Glutamatergic neuron (in vitro differentiated cells): ENCODE data around the gene LRRC17. TPM values are rescaled to one million over a fixed set of nuclear protein-coding genes. Genes with fewer than 3 reads are reported as not detected.
"Not testable (repeated sequence)": the region's sequence is repeated elsewhere in the genome, so short reads cannot be mapped to it uniquely, and the experiment has no call there.

Experiments used
- DNase-seq: peaks from one replicate; pipeline ENCODE4 v3.0.0; 2022
- H3K27ac Mint-ChIP-seq: one replicate; pipeline ENCODE4 v1.8.0; 2020; ENCODE audit warnings: mild to moderate bottlenecking, mixed read lengths, inconsistent platforms; ENCODE audit not compliant: unreplicated experiment
- H3K27me3 Mint-ChIP-seq: one replicate; pipeline ENCODE4 v1.8.0; 2020; ENCODE audit warnings: mild to moderate bottlenecking, moderate library complexity, mixed read lengths, inconsistent platforms; ENCODE audit not compliant: unreplicated experiment
- H3K36me3 Mint-ChIP-seq: one replicate; pipeline ENCODE4 v1.8.0; 2020; ENCODE audit warnings: mild to moderate bottlenecking, mixed read lengths, inconsistent platforms; ENCODE audit not compliant: unreplicated experiment
- H3K4me1 Mint-ChIP-seq: one replicate; pipeline ENCODE4 v1.8.0; 2020; ENCODE audit warnings: mild to moderate bottlenecking, low read depth, mixed read lengths, inconsistent platforms; ENCODE audit not compliant: unreplicated experiment
- H3K4me3 Mint-ChIP-seq: one replicate; pipeline ENCODE4 v1.8.0; 2020; ENCODE audit warnings: mild to moderate bottlenecking, mixed read lengths, inconsistent platforms; ENCODE audit not compliant: unreplicated experiment
- H3K9me3 Mint-ChIP-seq: one replicate; pipeline ENCODE4 v1.8.0; 2020; ENCODE audit warnings: mild to moderate bottlenecking, moderate library complexity, mixed read lengths, inconsistent platforms; ENCODE audit not compliant: unreplicated experiment
- CTCF ChIP-seq: fragments of 200-600 bp; sonication (generic); IDR thresholded peaks from one replicate; pipeline ENCODE4 v1.5.0; 2021; ENCODE audit not compliant: partially characterized antibody, unreplicated experiment
- total RNA-seq: library from RNA; stranded (reverse); fragmentation: NEBNext Ultra II Directional; extraction: Animal tissue kit (Norgen Biotek cat#: 25700); gene quantifications from one replicate; pipeline ENCODE4 v1.2.1, GENCODE V29; 2021; ENCODE audit not compliant: unreplicated experiment

LRRC17 gene
- total RNA-seq, 1 donor from 2014 or later = 0.34 TPM

- TF ChIP-seq CTCF = no peak
- peaks cover 2% of the 10 kb centered on the region for H3K9me3 Mint-ChIP-seq
Measured at GRCh38 chr7:102953406-102953805, 40.6 kb downstream of the LRRC17 start.

GRCh38 chr7:102954359-102954758, 41.6 kb downstream of the LRRC17 start:
- H3K27me3 Mint-ChIP-seq, H3K36me3 Mint-ChIP-seq, H3K4me3 Mint-ChIP-seq, H3K4me1 Mint-ChIP-seq, DNase-seq, H3K9me3 Mint-ChIP-seq, H3K27ac Mint-ChIP-seq: not testable (repeated sequence)

More at GRCh38 chr7:102953406-102953805, 40.6 kb downstream of the LRRC17 start:
- no peak for DNase-seq
- Mint-ChIP-seq H3K4me1 (no peaks in the 10 kb centered on the region), H3K4me3 (no peak overlapping the region), H3K27ac (no peak overlapping the region), H3K27me3 (peaks cover 4% of the 10 kb centered on the region), H3K36me3 (peaks cover 4% of the 10 kb centered on the region)

GRCh38 chr7:102958004-102958403, 45.2 kb downstream of the LRRC17 start:
- DNase-seq, H3K27me3 Mint-ChIP-seq, H3K4me3 Mint-ChIP-seq, H3K4me1 Mint-ChIP-seq, H3K9me3 Mint-ChIP-seq, H3K36me3 Mint-ChIP-seq, H3K27ac Mint-ChIP-seq: not testable (repeated sequence)

GRCh38 chr7:102961993-102962392, 49.2 kb downstream of the LRRC17 start:
- not testable (repeated sequence) for H3K27me3 Mint-ChIP-seq, H3K36me3 Mint-ChIP-seq, H3K4me3 Mint-ChIP-seq, DNase-seq, H3K4me1 Mint-ChIP-seq, H3K9me3 Mint-ChIP-seq, H3K27ac Mint-ChIP-seq

- DNase-seq = no peak
- no peak for TF ChIP-seq CTCF
- no peaks in the 10 kb centered on the region for H3K4me1 Mint-ChIP-seq
- H3K9me3 Mint-ChIP-seq = peaks cover 2% of the 10 kb centered on the region
- no peaks in the 10 kb centered on the region for H3K36me3 Mint-ChIP-seq
- no peaks in the 10 kb centered on the region for H3K27me3 Mint-ChIP-seq
- no peak overlapping the region for H3K4me3 Mint-ChIP-seq
- H3K27ac Mint-ChIP-seq = no peak overlapping the region
Measured at GRCh38 chr7:102966465-102966864, 53.7 kb downstream of the LRRC17 start.

GRCh38 chr7:102967798-102968197, 55.0 kb downstream of the LRRC17 start:
- no peak for DNase-seq
- Mint-ChIP-seq H3K4me1 (no peaks in the 10 kb centered on the region), H3K36me3 (no peaks in the 10 kb centered on the region), H3K9me3 (peaks cover 2% of the 10 kb centered on the region), H3K4me3 (no peak overlapping the region), H3K27ac (no peak overlapping the region), H3K27me3 (no peaks in the 10 kb centered on the region)
- TF ChIP-seq CTCF = no peak
